Measurements from ENCODE around the gene SNRPD3. TPM values are rescaled to one million over a fixed set of nuclear protein-coding genes. Genes with fewer than 3 reads are reported as not detected.
"Not testable (repeated sequence)": the region's sequence is repeated elsewhere in the genome, so short reads cannot be mapped to it uniquely, and the experiment has no call there.

SNRPD3 gene
- total RNA-seq, 1 donor from 2014 or later = 70.0 TPM

DNA sequence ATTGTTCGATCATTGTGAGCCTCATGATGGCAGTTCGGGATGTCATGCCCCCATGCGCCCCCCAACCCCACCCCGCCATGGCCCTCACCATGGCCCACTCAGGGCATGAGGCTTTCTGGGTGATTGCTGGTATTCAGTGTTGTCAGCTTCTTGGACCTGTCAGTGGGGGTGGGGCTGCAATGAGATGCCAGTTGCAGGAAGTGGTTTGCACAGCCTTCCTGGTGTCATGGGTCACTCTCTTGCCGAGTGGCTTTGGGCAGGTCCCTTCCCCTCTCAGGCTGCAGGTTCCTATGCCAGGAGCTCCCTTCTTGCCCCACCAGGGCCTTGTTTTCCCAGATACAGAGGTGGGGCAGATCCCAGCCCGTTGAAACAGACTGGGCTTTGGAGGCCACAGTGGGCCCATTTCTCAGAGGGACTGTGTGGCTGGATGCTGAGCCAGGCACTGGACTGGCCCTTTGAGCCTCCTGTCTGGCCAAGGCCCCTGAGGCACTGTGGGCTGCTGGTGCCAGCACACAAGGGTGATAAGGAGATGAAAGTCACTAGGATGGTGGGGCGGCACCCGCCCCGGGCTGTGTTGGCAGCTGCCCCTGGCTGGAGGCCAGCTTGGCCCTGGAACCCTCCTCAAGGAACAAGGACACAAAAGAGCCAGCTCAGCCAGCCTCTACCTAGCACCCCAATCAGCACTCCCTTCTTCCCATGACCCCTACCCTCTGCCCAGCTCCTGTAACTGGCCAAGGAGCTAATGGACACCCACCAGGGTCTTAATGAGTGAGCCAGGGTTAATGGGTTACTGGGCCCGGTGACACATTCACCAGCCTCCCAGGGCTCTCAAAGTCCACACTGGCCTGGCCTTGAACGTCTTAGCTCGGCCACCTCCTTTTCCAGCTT is 45.7 kb downstream of the SNRPD3 start:
- intact Hi-C loops (cut with DNase I) = no loop called here
- DNase-seq (ENCODE audit: missing footprints) (peak; percentile 79), ATAC-seq (peak; percentile 86)

DNA sequence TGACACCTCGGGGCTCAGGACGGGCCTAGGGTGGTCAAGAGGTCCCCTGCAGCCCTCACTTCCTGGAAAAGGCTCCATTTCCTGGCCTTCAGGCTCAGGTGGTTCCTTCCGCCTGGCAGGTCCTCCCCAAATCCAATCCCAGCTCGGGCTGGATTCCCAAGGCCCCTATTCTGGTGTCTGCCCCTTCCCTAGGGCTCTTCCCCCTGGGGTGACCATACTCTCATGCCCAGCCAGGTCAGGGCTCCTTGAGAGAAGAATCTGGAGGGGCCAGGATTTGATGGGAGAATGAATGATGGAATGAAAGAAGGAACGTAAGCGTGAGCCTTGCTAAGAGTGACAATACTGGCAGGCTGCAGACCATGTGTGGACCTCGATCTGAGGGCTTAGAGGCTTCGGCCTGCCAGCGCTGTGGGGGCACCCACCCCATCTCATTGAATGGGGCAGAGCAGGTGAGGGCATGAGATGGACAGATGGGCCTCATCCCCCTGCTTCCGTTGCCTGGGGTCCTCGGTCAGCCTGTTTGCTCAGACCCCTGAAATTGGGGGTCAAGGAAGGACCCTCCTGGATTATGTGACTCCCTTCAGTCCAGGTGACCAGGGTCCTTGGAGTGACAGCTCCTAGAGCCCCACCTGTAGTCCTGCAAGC is 46.4 kb downstream of the SNRPD3 start:
- ATAC-seq; intact Hi-C loops (cut with DNase I): not testable (repeated sequence)
- peak; percentile 5 for DNase-seq (ENCODE audit: missing footprints)

DNA sequence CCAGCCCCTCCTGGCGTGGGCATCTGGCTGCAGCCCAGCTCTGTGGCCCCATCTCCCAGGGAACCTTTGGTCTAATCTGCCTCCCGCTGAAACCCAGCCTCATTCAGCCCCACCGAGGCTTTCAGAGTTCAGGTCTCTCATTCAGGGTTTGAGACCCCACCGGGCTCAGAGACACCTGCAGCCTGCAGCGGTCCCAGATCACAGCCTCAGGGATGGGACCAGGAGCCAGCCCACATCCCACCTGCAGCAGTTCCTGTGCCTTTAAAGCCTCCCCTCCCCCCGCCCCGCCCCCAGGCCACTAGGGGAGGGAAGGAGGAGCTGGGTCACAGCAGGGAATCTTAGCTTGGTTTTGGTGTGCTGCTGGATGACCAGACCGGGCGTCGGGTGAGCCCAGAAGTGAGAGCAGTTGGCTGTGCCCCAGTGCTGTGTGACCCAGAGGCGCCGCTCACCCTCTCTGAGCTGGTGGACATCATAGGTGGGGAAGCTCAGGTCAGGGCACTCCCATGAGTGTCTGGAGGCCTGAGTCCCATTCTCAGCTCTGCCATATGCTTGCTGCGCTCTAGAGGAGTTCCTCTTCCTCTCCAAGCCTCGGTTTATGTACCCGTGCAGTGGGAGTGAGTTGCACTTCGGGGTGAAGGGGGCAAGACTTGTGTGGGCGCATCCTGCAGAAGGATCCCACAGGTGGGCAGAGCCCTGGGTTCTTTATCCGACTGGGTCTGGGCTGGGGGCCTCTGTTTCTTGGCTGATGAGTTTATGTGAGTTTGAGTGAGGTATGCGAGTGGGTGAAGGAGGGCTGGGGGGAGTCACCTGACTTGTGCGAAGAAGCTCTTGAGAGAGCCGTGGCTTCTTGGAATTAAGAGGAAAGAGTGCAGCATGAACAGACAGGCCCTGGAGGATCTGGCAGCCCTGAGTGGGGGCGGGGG is 47.3 kb downstream of the SNRPD3 start, which contains the start of gene GGT1:
GGT1 (plus strand) TSS at position 347 of the 923 bp plus-strand sequence. CDS start 7,889 bp downstream, outside the sequence.
- ATAC-seq; intact Hi-C loops (cut with DNase I): not testable (repeated sequence)

DNA sequence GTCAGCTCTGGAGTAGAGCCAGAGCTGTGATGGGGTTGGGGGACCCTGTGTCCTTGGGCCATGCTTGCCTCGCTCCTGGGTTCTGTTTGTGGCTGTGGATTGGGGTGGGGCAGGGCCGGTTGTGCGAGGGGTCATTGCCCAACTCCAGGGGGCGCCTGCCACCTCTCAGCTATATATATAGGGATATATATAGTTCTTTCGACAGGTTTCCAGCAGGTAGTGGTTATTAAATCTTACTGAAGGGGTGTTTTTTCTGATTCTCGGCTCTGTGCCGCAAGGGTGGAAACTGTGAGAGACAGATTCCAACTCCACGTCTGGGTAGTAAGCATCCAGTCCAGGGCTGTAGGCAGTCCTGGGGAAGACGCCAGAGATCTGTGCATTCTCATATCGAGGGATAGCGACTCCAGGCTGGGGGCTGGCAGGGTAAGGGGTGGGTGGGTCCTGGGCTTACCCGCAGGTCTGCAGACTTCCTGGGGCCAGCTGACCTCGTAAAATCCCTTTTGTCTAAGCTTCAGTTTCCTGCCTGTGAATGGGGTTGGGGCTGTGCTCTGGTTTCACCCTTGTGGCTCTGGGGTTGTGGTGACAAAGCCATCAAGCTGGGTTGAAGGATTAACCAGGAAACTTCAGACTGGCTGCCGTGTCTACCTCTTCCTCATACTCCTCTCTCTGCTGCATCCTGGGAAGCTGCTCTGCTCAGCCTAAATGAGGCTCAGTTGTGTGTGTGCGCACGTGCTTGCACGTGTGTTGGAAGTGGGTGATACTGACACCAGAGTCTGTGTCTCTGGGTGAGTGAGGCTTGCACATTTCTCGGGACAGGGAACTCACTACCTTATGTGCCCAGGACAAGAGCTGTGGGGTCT is 48.2 kb downstream of the SNRPD3 start:
- ATAC-seq; intact Hi-C loops (cut with DNase I): not testable (repeated sequence)

More for the DNA sequence above, 47.3 kb downstream of the SNRPD3 start, which contains the start of gene GGT1:
- DNase-seq (ENCODE audit: missing footprints) = peak; percentile 53

DNA sequence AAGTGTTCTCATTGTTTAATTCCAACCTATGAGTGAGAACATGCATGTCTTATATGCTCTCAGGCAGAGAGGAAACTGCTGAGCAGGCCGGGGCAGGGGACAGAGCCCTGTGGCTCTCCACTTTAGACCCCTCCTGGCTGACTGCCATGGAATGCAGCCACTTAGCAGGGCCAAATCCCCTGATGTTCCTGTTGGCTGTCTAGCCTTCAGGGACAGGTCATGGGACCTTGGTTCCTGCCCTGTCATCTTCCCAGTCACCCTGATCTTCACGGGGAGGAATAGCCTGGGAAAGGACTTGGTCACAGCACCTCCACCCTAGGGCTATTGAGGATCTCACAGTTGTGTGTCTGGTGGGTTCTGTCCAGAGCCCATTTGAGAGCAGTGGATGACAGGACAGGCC is 50.5 kb downstream of the SNRPD3 start:
- DNase-seq (ENCODE audit: missing footprints); intact Hi-C loops (cut with DNase I); ATAC-seq: not testable (repeated sequence)

More for the DNA sequence above, 48.2 kb downstream of the SNRPD3 start:
- DNase-seq (ENCODE audit: missing footprints) = peak; percentile 31

DNA sequence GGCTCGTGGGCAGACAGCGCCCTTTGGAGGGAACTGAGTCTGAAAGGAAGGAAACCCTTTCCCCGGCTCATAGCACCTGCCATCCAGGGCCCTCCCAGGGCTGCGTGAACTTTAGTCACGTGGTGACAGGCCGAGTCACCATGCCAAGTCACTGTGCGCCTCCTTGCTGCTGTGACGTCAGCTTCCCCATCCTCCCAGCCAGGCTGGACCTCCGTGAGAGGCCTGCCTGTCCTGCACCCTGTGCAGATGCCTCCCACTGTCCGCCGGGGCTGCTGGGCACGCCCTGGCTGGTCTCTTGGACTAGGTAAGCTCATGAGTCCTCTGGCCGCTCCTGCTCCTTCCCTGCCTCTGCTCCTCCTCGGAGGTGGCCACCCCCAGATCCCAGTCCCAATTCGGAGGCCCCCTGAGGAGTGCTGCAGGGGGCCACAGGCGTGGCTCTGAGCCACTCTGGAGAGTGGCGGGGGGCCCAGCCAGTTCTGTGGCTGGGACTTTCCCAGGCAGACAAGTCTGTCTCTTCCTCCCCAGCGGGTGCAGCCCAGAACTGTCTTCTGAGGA is 51.7 kb downstream of the SNRPD3 start:
- DNase-seq (ENCODE audit: missing footprints) = peak; percentile 83
- intact Hi-C loops (cut with DNase I) = not testable (repeated sequence)

DNA sequence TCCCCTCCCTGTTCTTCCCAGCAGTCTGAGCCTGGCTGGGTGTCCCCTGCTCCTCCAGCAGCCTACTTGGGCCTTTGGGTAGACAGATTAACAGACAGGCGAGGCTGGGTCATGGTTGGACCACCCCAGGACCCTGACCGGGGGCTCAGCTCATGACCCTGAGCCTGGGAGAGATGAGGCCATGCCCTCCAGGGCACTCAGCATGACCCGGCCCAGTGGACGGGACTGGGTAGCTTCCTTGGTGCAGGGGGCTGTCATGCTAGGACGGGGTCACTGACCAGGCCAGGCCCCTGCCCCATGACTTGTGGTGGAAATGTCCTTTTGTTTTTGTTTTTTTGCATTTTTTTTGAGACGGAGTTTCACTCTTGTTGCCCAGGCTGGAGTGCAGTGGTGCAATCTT is 52.5 kb downstream of the SNRPD3 start:
- intact Hi-C loops (cut with DNase I); ATAC-seq: not testable (repeated sequence)
- peak; percentile 8 for DNase-seq (ENCODE audit: missing footprints)

More for the DNA sequence above, 51.7 kb downstream of the SNRPD3 start:
- ATAC-seq = peak; percentile 29

DNA sequence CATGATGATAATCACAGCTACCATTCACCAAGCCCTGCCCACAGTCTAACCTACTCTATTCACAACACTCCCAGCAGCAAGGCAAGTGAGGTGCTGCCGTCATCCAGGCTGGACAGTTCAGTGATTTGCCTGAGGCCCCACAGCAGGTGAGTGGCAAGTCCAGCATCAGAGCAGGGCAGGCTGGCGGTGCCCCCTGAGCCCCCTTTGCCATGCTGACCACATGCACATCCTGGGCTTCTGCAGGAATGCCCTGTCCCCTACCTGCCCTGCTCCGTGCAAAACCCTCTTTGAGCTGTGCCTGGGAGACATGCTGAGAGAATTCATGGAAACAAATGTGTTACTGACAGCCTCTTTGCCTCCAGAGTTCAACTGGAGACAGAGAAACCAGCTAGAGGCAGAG is 54.1 kb downstream of the SNRPD3 start:
- ATAC-seq; intact Hi-C loops (cut with DNase I); DNase-seq (ENCODE audit: missing footprints): not testable (repeated sequence)

DNA sequence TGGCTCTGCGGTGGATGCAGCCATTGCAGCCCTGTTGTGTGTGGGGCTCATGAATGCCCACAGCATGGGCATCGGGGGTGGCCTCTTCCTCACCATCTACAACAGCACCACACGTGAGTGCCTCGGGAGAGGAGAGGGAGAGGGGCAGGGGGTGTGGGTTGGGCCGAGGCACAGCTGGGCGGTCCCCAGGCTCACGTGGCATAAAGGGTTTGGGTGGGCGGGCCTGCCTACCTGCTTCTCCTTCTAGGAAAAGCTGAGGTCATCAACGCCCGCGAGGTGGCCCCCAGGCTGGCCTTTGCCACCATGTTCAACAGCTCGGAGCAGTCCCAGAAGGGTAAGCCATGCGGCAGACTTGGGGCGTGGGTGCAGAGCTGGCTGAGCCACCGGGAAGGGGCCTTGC is 59.0 kb downstream of the SNRPD3 start:
- DNase-seq (ENCODE audit: missing footprints); ATAC-seq; intact Hi-C loops (cut with DNase I): not testable (repeated sequence)

DNA sequence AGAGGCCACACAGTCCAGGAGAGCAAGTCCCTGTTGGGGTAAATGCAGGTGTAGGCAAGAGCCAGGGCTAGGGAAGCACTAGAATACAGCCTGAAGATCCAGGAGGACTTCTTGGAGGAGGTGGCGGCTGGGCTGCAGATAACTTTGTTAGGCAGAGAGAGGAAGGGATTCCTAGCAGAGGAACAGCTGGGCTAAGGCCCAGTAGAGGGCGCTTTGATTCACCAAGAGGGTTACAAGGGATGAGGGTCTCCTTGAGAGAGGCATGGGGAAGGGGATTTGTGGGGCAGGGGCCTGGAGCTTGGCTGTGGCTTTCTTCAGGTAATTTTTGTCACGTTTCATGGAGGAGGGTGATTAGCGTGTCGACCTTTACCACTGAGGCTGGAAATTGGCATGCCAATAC is 65.4 kb downstream of the SNRPD3 start:
- intact Hi-C loops (cut with DNase I); DNase-seq (ENCODE audit: missing footprints); ATAC-seq: not testable (repeated sequence)

DNA sequence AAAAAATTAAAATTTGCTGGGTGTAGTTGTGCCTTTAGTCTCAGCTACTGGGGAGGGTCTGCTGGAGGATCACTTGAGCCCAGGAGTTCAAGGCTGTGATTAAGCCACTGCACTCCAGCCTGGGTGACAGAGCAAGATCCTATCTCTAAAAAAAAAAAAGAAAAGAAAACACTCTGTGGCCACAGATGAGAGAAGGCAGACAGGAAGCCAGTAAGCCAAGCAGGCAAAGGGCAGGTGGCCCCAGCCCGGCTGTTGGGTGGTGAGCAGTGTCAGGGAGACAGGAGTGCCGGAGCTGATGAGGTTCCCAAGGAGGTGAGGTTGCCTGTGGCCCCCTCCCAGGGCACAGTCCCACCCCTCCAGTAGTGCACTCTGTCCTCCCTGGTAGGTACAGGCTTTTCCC is 66.8 kb downstream of the SNRPD3 start:
- DNase-seq (ENCODE audit: missing footprints); ATAC-seq; intact Hi-C loops (cut with DNase I): not testable (repeated sequence)

Other genes with a start within 250 kb of the SNRPD3 start
- 4.3 TPM for gene ADORA2A, start 128.4 kb upstream of the SNRPD3 start, total RNA-seq
- 1.3 TPM for gene UPB1, start 60.7 kb upstream of the SNRPD3 start, total RNA-seq
- gene GUCD1, start 861 bp upstream of the SNRPD3 start, total RNA-seq = 266 TPM
- 6.5 TPM for gene LRRC75B, start 37.1 kb downstream of the SNRPD3 start, total RNA-seq
- gene GGT1, start 47.2 kb downstream of the SNRPD3 start, total RNA-seq = 2.3 TPM
- gene PIWIL3, start 218.7 kb downstream of the SNRPD3 start, total RNA-seq = not detected

Data from Right ventricle myocardium inferior (tissue), 1 donor.